Sciatic nerve (tissue), 2 donors: ENCODE measurements around the gene USE1. TPM values are rescaled to one million over a fixed set of nuclear protein-coding genes. Genes with fewer than 3 reads are reported as not detected.
A peak's percentile ranks its signal among the peaks of the same experiment; 100 is the strongest.
"Not testable (repeated sequence)": the region's sequence is repeated elsewhere in the genome, so short reads cannot be mapped to it uniquely, and the experiment has no call there.

Experiments used
- ATAC-seq: fragments of 200-7000 bp; cut with Tn5 transposase; one replicate; pipeline ENCODE4 v1.9.1; 2020; ENCODE audit warnings: mild to moderate bottlenecking, moderate library complexity
- DNase-seq: peaks from one replicate; pipeline ENCODE4 v3.0.0-alpha.2; 2020; ENCODE audit warnings: low spot score
- intact Hi-C: fragments of 100-400 bp; cut with DNase I; formaldehyde crosslinking; loops from one replicate; pipeline ENCODE4 v1.14.2; 2022
- total RNA-seq: library from RNA; stranded (reverse); fragmentation: NEBNext Ultra II Directional; extraction: Animal tissue kit (Norgen Biotek cat#: 25700); gene quantifications from one replicate; pipeline ENCODE4 v1.2.1, GENCODE V29; 2021
- donor health status: DM: no; HTN: no; CAD: no.
- donor health status: DM: no; HTN: no; CAD: no.

USE1 gene
- 27.4 TPM for total RNA-seq

GRCh38 chr19:17215127-17215971 is at the start of gene USE1:
TSS of gene USE1 (plus strand) at chr19:17215357. CDS start at chr19:17215406, 49 bp downstream.
- ATAC-seq (peak; percentile 97), DNase-seq (peak; percentile 93)
- intact Hi-C loops, result no loop called here

GRCh38 chr19:17165715-17166114 is 49.4 kb upstream of the USE1 start:
- no peak for ATAC-seq
- DNase-seq, result no peak
- intact Hi-C loops, result no loop called here

- ATAC-seq, result no peak
- intact Hi-C loops, result no loop called here
- DNase-seq, result no peak
Measured at GRCh38 chr19:17170538-17171297, 44.4 kb upstream of the USE1 start.

GRCh38 chr19:17171874-17172273 is 43.3 kb upstream of the USE1 start:
- ATAC-seq (no peak), DNase-seq (no peak)
- intact Hi-C loops, result no loop called here

- DNase-seq, result no peak
- ATAC-seq, result no peak
- intact Hi-C loops, result no loop called here
Measured at GRCh38 chr19:17172624-17173345, 42.4 kb upstream of the USE1 start.

GRCh38 chr19:17178291-17178690 is 36.9 kb upstream of the USE1 start:
- intact Hi-C loops, result no loop called here
- ATAC-seq (no peak), DNase-seq (no peak)

GRCh38 chr19:17180997-17181702 is 34.0 kb upstream of the USE1 start:
- intact Hi-C loops, result no loop called here
- no peak for ATAC-seq
- no peak for DNase-seq

- intact Hi-C loops, result no loop called here
- DNase-seq, result no peak
- no peak for ATAC-seq
Measured at GRCh38 chr19:17183271-17183761, 31.8 kb upstream of the USE1 start.

- DNase-seq (no peak), ATAC-seq (peak; percentile 29)
- intact Hi-C loops, result no loop called here
Measured at GRCh38 chr19:17183858-17184321, 31.3 kb upstream of the USE1 start.

- intact Hi-C loops, result no loop called here
- no peak for DNase-seq
- ATAC-seq, result peak; percentile 31
Measured at GRCh38 chr19:17184371-17184841, 30.8 kb upstream of the USE1 start.

- ATAC-seq (no peak), DNase-seq (no peak)
- intact Hi-C loops, result loop anchor here (1.0 kb wide), 1 partner anchor 34 kb away; no protein-coding TSS in a partner anchor
Measured at GRCh38 chr19:17185590-17185989, 29.6 kb upstream of the USE1 start.

- DNase-seq, intact Hi-C loops, ATAC-seq: not testable (repeated sequence)
Measured at GRCh38 chr19:17191736-17192135, 23.4 kb upstream of the USE1 start.

- DNase-seq, result no peak
- ATAC-seq, result no peak
- intact Hi-C loops, result no loop called here
Measured at GRCh38 chr19:17192751-17193150, 22.4 kb upstream of the USE1 start.

- DNase-seq, result no peak
- ATAC-seq, result no peak
- intact Hi-C loops, result no loop called here
Measured at GRCh38 chr19:17194608-17195007, 20.5 kb upstream of the USE1 start.

GRCh38 chr19:17195106-17195505 is 20.1 kb upstream of the USE1 start:
- ATAC-seq, result no peak
- intact Hi-C loops, result no loop called here
- no peak for DNase-seq

- DNase-seq, result no peak
- intact Hi-C loops, result no loop called here
- ATAC-seq, result no peak
Measured at GRCh38 chr19:17196610-17197009, 18.5 kb upstream of the USE1 start.

- intact Hi-C loops, result no loop called here
- DNase-seq, result no peak
- ATAC-seq, result no peak
Measured at GRCh38 chr19:17197666-17198065, 17.5 kb upstream of the USE1 start.

GRCh38 chr19:17200408-17201079 is 14.6 kb upstream of the USE1 start:
- intact Hi-C loops, result loop anchor here (10.0 kb wide), 1 partner anchor 74 kb away; no protein-coding TSS in a partner anchor
- DNase-seq (no peak), ATAC-seq (no peak)
